WTC11 (cell line): ENCODE measurements around the gene NEMP1.

Experiments used
- CBFB ChIP-seq: sonication (generic); formaldehyde crosslinking; IDR thresholded peaks from 2 replicates; pipeline ENCODE4 v1.8.1; 2022; ENCODE audit warnings: mild to moderate bottlenecking, low read depth, missing genetic modification reagents
- CTCF ChIP-seq: fragments of 200-600 bp; IDR thresholded peaks from 2 replicates; pipeline ENCODE4 v1.8.0; 2022; ENCODE audit warnings: antibody characterized with exemption
- ELF4 ChIP-seq: sonication (generic); formaldehyde crosslinking; IDR thresholded peaks from 2 replicates; pipeline ENCODE4 v1.8.1; 2022; ENCODE audit warnings: low read depth, mild to moderate bottlenecking, moderate library complexity, missing genetic modification reagents
- FOXP1 ChIP-seq: sonication (generic); formaldehyde crosslinking; IDR thresholded peaks from 2 replicates; pipeline ENCODE4 v1.8.0; 2022; ENCODE audit warnings: missing genetic modification reagents, mild to moderate bottlenecking, moderate library complexity, borderline replicate concordance
- NR2C2 ChIP-seq: sonication (generic); formaldehyde crosslinking; IDR thresholded peaks from 2 replicates; pipeline ENCODE4 v1.8.0; 2022; ENCODE audit warnings: mild to moderate bottlenecking, missing genetic modification reagents
- TEAD1 ChIP-seq: sonication (generic); formaldehyde crosslinking; IDR thresholded peaks from 2 replicates; pipeline ENCODE4 v1.8.0; 2022; ENCODE audit warnings: mild to moderate bottlenecking, missing genetic modification reagents

- TF ChIP-seq CTCF, result no peak
- TF ChIP-seq NR2C2 (CRISPR knock-in tag), result no peak
- TF ChIP-seq ELF4, result no peak
- TF ChIP-seq FOXP1 (CRISPR knock-in tag), result no peak
- TF ChIP-seq CBFB (CRISPR knock-in tag), result no peak
- no peak for TF ChIP-seq TEAD1 (CRISPR knock-in tag)
Measured at GRCh38 chr12:57123813-57124212, 45.2 kb upstream of the NEMP1 start.
